Activated CD8-positive, alpha-beta memory T cell treated with anti-CD3 and anti-CD28 coated beads, Interleukin-2, amount 50 U/mL, for 1 hour (primary cell): ENCODE data around the gene ZNF878.

Source experiments
- DNase-seq: peaks from one replicate; pipeline ENCODE4 v3.0.0-alpha.2; 2020; ENCODE audit errors: extremely low read depth

Gene ZNF878

DNA sequence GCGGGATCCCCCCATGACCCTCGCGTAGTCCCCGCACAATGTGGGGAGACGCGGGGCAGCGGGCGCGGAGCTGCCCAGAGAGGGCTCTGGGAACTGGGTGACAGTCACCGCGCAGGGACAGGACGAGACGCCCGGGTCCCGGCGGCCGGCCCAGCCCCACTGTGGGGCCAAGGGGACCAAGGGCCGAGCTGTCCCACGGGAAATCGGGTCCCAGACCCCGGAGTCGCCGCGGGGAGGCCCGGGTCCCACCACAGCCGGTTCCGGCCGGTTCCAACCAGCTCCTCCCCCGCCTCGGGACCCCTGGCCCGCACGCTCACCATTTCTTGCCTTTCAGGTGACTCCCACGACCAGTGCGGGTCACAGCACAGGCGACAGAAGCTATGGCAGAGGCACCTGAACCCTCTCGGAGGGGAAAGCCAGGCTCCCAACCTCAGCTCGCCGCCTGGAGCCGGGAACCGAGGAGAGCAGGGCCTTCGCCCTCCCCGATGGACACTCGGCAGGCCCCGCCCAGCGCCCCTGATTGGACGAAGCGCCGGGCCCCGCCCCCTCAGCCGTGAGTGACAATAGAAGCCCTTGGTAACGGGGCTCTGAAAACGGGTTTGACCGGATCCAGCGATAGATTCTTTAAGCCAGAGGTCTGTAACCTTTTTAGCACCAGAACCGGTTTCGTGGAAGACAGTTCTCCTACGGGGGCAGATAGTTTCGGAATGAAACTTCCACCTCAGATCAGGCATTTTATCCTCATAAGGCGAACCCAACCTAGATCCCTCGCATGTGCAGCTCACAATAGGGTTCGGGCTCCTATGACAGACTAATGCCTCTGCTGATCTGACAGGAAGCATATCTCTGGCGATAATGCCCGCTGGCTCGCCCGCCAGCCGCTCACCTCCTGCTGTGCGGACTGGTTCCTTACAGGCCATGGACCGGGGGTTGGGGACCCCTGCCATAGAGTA is 17.3 kb downstream of the ZNF878 start, which contains the start of gene ZNF433:
Gene ZNF433 (minus strand): TSS at position 460 of the 953 bp plus-strand sequence. CDS start 140 bp downstream, at position 320.
- no peak for DNase-seq

- DNase-seq = no peak
Measured at GRCh38 chr19:12034620-12035019, 18.1 kb downstream of the ZNF878 start.

DNA sequence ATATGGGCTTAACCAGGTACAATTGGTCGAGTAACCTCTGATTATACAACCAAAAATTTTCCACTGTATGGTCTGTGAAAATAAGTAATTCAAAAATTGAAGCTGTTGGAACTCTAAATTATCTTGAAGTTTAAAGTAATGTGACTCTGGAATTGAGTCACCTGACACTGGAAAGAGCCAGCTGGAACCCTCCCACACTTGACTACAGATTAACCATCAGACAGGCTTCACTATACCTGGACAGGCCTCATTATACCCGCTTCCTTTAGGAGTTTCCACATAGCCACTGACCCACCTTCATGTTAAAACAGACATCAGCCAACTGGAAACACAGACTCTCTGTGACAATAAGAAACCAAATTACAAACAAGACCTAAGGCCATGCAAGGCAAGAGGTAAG is 18.6 kb downstream of the ZNF878 start:
- DNase-seq = no peak

DNA sequence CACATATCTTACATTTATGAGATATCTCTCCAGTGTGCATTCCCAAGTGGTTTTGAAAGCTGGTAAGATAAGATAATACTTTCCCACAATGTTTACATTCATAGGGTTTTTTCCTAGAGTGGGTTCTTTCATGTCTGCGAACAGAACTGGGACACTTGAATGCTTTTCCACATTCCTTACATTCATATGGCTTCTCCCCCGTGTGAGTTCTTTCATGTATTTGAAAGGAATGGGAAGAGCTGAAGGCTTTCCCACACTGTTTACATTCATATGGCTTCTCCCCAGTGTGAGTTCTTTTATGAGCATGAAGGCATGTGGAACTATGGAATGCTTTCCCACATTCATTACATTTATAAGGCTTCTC is 37.0 kb downstream of the ZNF878 start:
- DNase-seq = no peak

DNA sequence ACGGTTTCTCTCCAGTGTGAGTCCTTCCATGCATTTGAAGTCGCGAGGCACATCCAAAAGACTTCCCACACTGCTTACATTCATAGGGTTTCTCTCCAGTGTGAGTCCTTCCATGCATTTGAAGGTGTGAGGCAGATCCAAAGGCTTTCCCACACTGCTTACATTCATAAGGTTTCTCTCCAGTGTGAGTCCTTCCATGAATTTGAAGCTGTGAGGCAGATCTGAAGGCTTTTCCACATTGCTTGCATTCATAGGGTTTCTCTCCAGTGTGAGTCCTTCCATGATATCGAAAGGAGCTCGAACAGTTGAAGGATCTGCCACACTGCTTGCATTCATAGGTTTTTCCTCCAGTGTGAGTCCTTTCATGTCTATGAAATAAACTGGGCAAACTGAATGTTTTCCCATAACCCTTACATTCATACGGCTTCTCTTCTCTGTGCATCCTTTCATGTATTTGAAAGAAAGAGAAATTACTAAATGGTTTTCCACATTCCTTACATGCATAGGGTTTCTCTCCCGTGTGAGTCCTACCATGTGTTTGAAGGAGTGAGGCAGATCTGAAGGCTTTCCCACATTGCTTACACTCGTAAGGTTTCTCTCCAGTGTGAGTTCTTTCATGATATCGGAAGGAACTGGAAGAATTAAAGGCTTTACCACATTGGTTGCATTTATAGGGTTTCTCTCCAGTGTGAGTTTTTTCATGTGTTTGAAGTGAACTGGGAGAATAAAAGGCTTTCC is 37.6 kb downstream of the ZNF878 start:
- no peak for DNase-seq

GRCh38 chr19:12000152-12000981 is 52.4 kb downstream of the ZNF878 start:
- DNase-seq = no peak

- DNase-seq = no peak
Measured at GRCh38 chr19:11995174-11995573, 57.6 kb downstream of the ZNF878 start.
